HEK293 (cell line): ENCODE measurements around the gene FNDC1.

Source experiments
- CTCF ChIA-PET: fragments of 350-600 bp; formaldehyde crosslinking; extraction: SDS; loops from one replicate; lab custom pipeline; 2021; ENCODE audit warnings: antibody characterized with exemption; lab: Yijun Ruan, JAX
- POLR2A ChIA-PET: fragments of 300-600 bp; formaldehyde crosslinking; extraction: SDS; loops from one replicate; lab custom pipeline; 2020; ENCODE audit warnings: antibody characterized with exemption, inconsistent platforms; lab: Yijun Ruan, JAX
- H3K27ac ChIP-seq: fragments of 200-500 bp; sonication (Bioruptor generic); 2 replicates; pipeline ENCODE4 v1.5.1; 2014; ENCODE audit warnings: low read depth, low read length, control low read depth, inconsistent platforms; ENCODE audit errors: extremely low read depth
- H3K36me3 ChIP-seq, 2 experiments: fragments of 200-500 bp in 1 of 2; sonication (Bioruptor generic) in 1 of 2; 1 replicate in 1 of 2; 2 replicates in 1 of 2; pipeline ENCODE4 v1.5.1; 2014 to 2017; ENCODE audit warnings: inconsistent platforms in 2 of 2, low read length in 2 of 2; ENCODE audit not compliant: control insufficient read depth in 2 of 2, insufficient read depth in 1 of 2
- H3K4me1 ChIP-seq: fragments of 200-500 bp; sonication (Bioruptor generic); 2 replicates; pipeline ENCODE4 v1.5.1; 2014; ENCODE audit warnings: mild to moderate bottlenecking, low read length, inconsistent platforms; ENCODE audit not compliant: control insufficient read depth, insufficient read depth
- H3K4me3 ChIP-seq: 2 replicates; pipeline ENCODE4 v1.5.1; 2011; ENCODE audit warnings: low read depth, mild to moderate bottlenecking, control low read depth, low read length, moderate library complexity
- H3K9me3 ChIP-seq: fragments of 200-500 bp; sonication (Bioruptor generic); 2 replicates; pipeline ENCODE4 v1.5.1; 2014; ENCODE audit warnings: low read depth, low read length, inconsistent platforms; ENCODE audit not compliant: control insufficient read depth, insufficient read depth
- ATF2 ChIP-seq: fragments of 450-650 bp; formaldehyde crosslinking; IDR thresholded peaks from 2 replicates; pipeline ENCODE4 v1.5.1; 2016; ENCODE audit warnings: missing biosample characterization, missing genetic modification characterization, low read depth
- BCL11A ChIP-seq: fragments of 450-650 bp; formaldehyde crosslinking; IDR thresholded peaks from 2 replicates; pipeline ENCODE4 v1.5.1; 2016; ENCODE audit warnings: low read depth, missing biosample characterization, missing genetic modification characterization
- GLI4 ChIP-seq: fragments of 450-650 bp; formaldehyde crosslinking; IDR thresholded peaks from 2 replicates; pipeline ENCODE4 v1.5.1; 2016; ENCODE audit warnings: missing biosample characterization, missing genetic modification characterization
- HOXD13 ChIP-seq: sonication (generic); formaldehyde crosslinking; IDR thresholded peaks from 2 replicates; pipeline ENCODE4 v1.8.0; 2022; ENCODE audit warnings: missing genetic modification reagents, borderline replicate concordance
- INSM2 ChIP-seq: fragments of 450-650 bp; formaldehyde crosslinking; IDR thresholded peaks from 2 replicates; pipeline ENCODE4 v1.5.1; 2016; ENCODE audit warnings: missing biosample characterization, missing genetic modification characterization
- KLF9 ChIP-seq: fragments of 450-650 bp; formaldehyde crosslinking; IDR thresholded peaks from 2 replicates; pipeline ENCODE4 v1.5.1; 2016; ENCODE audit warnings: missing biosample characterization, missing genetic modification characterization, low read depth
- OVOL3 ChIP-seq: fragments of 450-650 bp; formaldehyde crosslinking; IDR thresholded peaks from 2 replicates; pipeline ENCODE4 v1.5.1; 2016; ENCODE audit warnings: missing biosample characterization, missing genetic modification characterization
- YY1 ChIP-seq: fragments of 450-650 bp; formaldehyde crosslinking; IDR thresholded peaks from 2 replicates; pipeline ENCODE4 v1.5.1; 2018; ENCODE audit warnings: missing biosample characterization, missing genetic modification characterization
- ZBTB17 ChIP-seq: fragments of 450-650 bp; formaldehyde crosslinking; IDR thresholded peaks from 2 replicates; pipeline ENCODE4 v1.5.1; 2016; ENCODE audit warnings: missing biosample characterization, missing genetic modification characterization
- ZBTB8A ChIP-seq: fragments of 450-650 bp; formaldehyde crosslinking; IDR thresholded peaks from 2 replicates; pipeline ENCODE4 v1.5.1; 2016; ENCODE audit warnings: missing biosample characterization, missing genetic modification characterization
- ZNF169 ChIP-seq: fragments of 450-650 bp; formaldehyde crosslinking; IDR thresholded peaks from 2 replicates; pipeline ENCODE4 v1.5.1; 2016; ENCODE audit warnings: missing biosample characterization, missing genetic modification characterization
- ZNF302 ChIP-seq: fragments of 450-650 bp; formaldehyde crosslinking; IDR thresholded peaks from 2 replicates; pipeline ENCODE4 v1.5.1; 2016; ENCODE audit warnings: missing biosample characterization, missing genetic modification characterization, low read depth
- ZNF324 ChIP-seq: fragments of 450-650 bp; formaldehyde crosslinking; IDR thresholded peaks from 2 replicates; pipeline ENCODE4 v1.5.1; 2016; ENCODE audit warnings: missing biosample characterization, missing genetic modification characterization
- ZNF510 ChIP-seq: fragments of 450-650 bp; formaldehyde crosslinking; IDR thresholded peaks from 2 replicates; pipeline ENCODE4 v1.5.1; 2018; ENCODE audit warnings: mild to moderate bottlenecking, missing genetic modification characterization, missing biosample characterization; ENCODE audit not compliant: insufficient replicate concordance
- ZNF521 ChIP-seq: fragments of 450-650 bp; formaldehyde crosslinking; IDR thresholded peaks from 2 replicates; pipeline ENCODE4 v1.5.1; 2017; ENCODE audit warnings: missing biosample characterization, mild to moderate bottlenecking, missing genetic modification characterization
- ZNF555 ChIP-seq: fragments of 450-650 bp; formaldehyde crosslinking; conservative IDR thresholded peaks from 2 replicates; pipeline ENCODE4 v1.5.1; 2017; ENCODE audit warnings: missing biosample characterization, mild to moderate bottlenecking, missing genetic modification characterization, inconsistent platforms
- ZNF560 ChIP-seq: fragments of 450-650 bp; formaldehyde crosslinking; IDR thresholded peaks from 2 replicates; pipeline ENCODE4 v1.5.1; 2017; ENCODE audit warnings: missing biosample characterization, missing genetic modification characterization, borderline replicate concordance
- ZNF658 ChIP-seq: fragments of 450-650 bp; formaldehyde crosslinking; IDR thresholded peaks from 2 replicates; pipeline ENCODE4; 2016; ENCODE audit warnings: missing biosample characterization, missing genetic modification characterization
- ZSCAN23 ChIP-seq: fragments of 450-650 bp; formaldehyde crosslinking; IDR thresholded peaks from 2 replicates; pipeline ENCODE4 v1.5.1; 2016; ENCODE audit warnings: missing biosample characterization, missing genetic modification characterization

FNDC1 gene

GRCh38 chr6:159299566-159299965 lies 130.4 kb downstream of the FNDC1 start (continued):
- TF ChIP-seq KLF9 (tag by site-specific recombination) (no peak), ZNF510 (tag by site-specific recombination) (no peak), ZBTB17 (no peak), ZNF658 (no peak), ZNF302 (no peak), YY1 (tag by site-specific recombination) (no peak), ZNF324 (no peak), INSM2 (tag by site-specific recombination) (no peak)
- TF ChIP-seq, all 188 proteins: peak for 0

- Histone ChIP-seq H3K27ac (no peak overlapping the region), H3K4me3 (no peak overlapping the region), H3K9me3 (no peaks in the 10 kb centered on the region)
- POLR2A ChIA-PET, result no interaction called here
- CTCF ChIA-PET, result no interaction called here
- TF ChIP-seq BCL11A (tag by site-specific recombination), result no peak
- TF ChIP-seq, all 188 proteins: peak for 0
- H3K36me3 ChIP-seq, result no peaks in the 10 kb centered on the region
- no peaks in the 10 kb centered on the region for H3K4me1 ChIP-seq
Measured at GRCh38 chr6:159301277-159301676, 132.1 kb downstream of the FNDC1 start.

GRCh38 chr6:159301810-159302593 lies 132.8 kb downstream of the FNDC1 start:
- CTCF ChIA-PET, result no interaction called here
- H3K9me3 ChIP-seq, result no peaks in the 10 kb centered on the region
- H3K27ac ChIP-seq, result no peak overlapping the region
- H3K4me3 ChIP-seq, result no peak overlapping the region
- H3K36me3 ChIP-seq, result no peaks in the 10 kb centered on the region
- no peaks in the 10 kb centered on the region for H3K4me1 ChIP-seq
- no peak for TF ChIP-seq ZNF555 (tag by site-specific recombination)
- TF ChIP-seq, all 188 proteins: peak for 0
- POLR2A ChIA-PET, result no interaction called here

GRCh38 chr6:159302594-159302992 lies 133.4 kb downstream of the FNDC1 start:
- TF ChIP-seq HOXD13 (CRISPR knock-in tag), result no peak
- no peak for TF ChIP-seq ZNF521 (tag by site-specific recombination)
- TF ChIP-seq ZSCAN23 (tag by site-specific recombination), result no peak
- no peak for TF ChIP-seq YY1 (tag by site-specific recombination)
- no peak for TF ChIP-seq ZBTB8A
- no peak for TF ChIP-seq ATF2 (tag by site-specific recombination)
- no peak for TF ChIP-seq ZNF169 (tag by site-specific recombination)
- TF ChIP-seq ZNF560 (tag by site-specific recombination), result no peak
- no peak for TF ChIP-seq GLI4
- no peak for TF ChIP-seq OVOL3
- no peaks in the 10 kb centered on the region for H3K9me3 ChIP-seq
- no peaks in the 10 kb centered on the region for H3K36me3 ChIP-seq
- ChIA-PET POLR2A (no interaction called here), CTCF (interaction anchor here (0.7 kb wide), 1 partner anchor 159 kb away, joined by 3 read pairs; no protein-coding TSS in a partner anchor)
- H3K4me1 ChIP-seq, result no peaks in the 10 kb centered on the region
- no peak overlapping the region for H3K4me3 ChIP-seq
- H3K27ac ChIP-seq, result no peak overlapping the region
